Stomach (tissue), 19 donors: ENCODE results near the gene SPATC1L. TPM values are rescaled to one million over a fixed set of nuclear protein-coding genes. Genes with fewer than 3 reads are reported as not detected.

Experiments used
- DNase-seq, 2 donors: peaks; one replicate each; pipeline versions ENCODE4 v3.0.0 to v3.0.0-alpha.2; 2013 to 2019
- H3K27ac ChIP-seq, 5 donors: fragments of 200-600 bp in 4 of 5; sonication (generic) in 4 of 5; one replicate each; pipeline ENCODE4 v1.5.1; 2013 to 2019; ENCODE audit warnings: mild to moderate bottlenecking in 1 of 5, moderate library complexity in 1 of 5
- H3K27me3 ChIP-seq, 3 donors: fragments of 200-600 bp; sonication (generic); one replicate each; pipeline ENCODE4 v1.5.1; 2017 to 2019; ENCODE audit warnings: mixed run types in 1 of 3
- H3K36me3 ChIP-seq, 4 donors: fragments of 200-600 bp; sonication (generic); 1 replicate in 3 of 4; 2 replicates in 1 of 4; pipeline ENCODE4 v1.5.1; 2016 to 2019
- H3K4me1 ChIP-seq, 4 donors: fragments of 200-600 bp; sonication (generic); one replicate each; pipeline ENCODE4 v1.5.1; 2016 to 2019
- H3K4me3 ChIP-seq, 4 donors: fragments of 200-600 bp; sonication (generic) in 3 of 4; one replicate each; pipeline ENCODE4 v1.5.1; 2016 to 2019; ENCODE audit warnings: mild to moderate bottlenecking in 1 of 4
- H3K9me3 ChIP-seq, 4 donors: fragments of 200-600 bp; sonication (generic); one replicate each; pipeline ENCODE4 v1.5.1; 2016 to 2019
- EP300 ChIP-seq: sonication (generic); formaldehyde crosslinking; IDR thresholded peaks from one replicate; pipeline ENCODE4 v1.6.1; 2017; ENCODE audit warnings: antibody characterized with exemption
- POLR2A ChIP-seq, 4 donors: fragments of 450-650 bp; IDR thresholded peaks; one replicate each; pipeline ENCODE4 v1.6.1; 2016; ENCODE audit warnings: antibody characterized with exemption in 4 of 4, control low read depth in 2 of 4, mild to moderate bottlenecking in 1 of 4, moderate library complexity in 1 of 4
- POLR2AphosphoS5 ChIP-seq, 3 donors: sonication (generic); formaldehyde crosslinking; IDR thresholded peaks; one replicate each; pipeline ENCODE4 v1.6.1; 2016; ENCODE audit warnings: antibody characterized with exemption in 3 of 3
- WGBS, 5 donors: extraction: QIAGEN DNeasy Blood & Tissue Kit in 3 of 5; methylation state at CpG; one replicate each; pipeline versions ENCODE4 v1.1.5 to v1.1.7; 2013 to 2018; 5-methylcytosine and 5-hydroxymethylcytosine counted together
- intact Hi-C: fragments of 100-400 bp; cut with DNase I; formaldehyde crosslinking; loops from one replicate; pipeline ENCODE4 v1.15.1; 2023; ENCODE audit warnings: low total_unique reads
- long read RNA-seq, 10 donors: transcript quantifications; one replicate each; lab custom pipeline, GENCODE V29; 2026
- polyA plus RNA-seq, 3 donors: library from polyadenylated mRNA; stranded (reverse); fragments of 200-250 nt; gene quantifications; one replicate each; pipeline ENCODE4 v1.2.3, GENCODE V29; 2013
- total RNA-seq, 5 donors: library from RNA; depleted of rRNA; stranded (reverse); fragments of >200 nt; gene quantifications; one replicate each; pipeline versions ENCODE4 v1.1.0 to v1.2.3, GENCODE V29; 2014 to 2016
- TF ChIP-seq, protein P1 (sequence below), 7 experiments: fragments of 450-650 bp in 4 of 7; fragments of 200-600 bp in 3 of 7; sonication (generic) in 3 of 7; IDR thresholded peaks; one replicate each; pipeline ENCODE4 v1.5.1; 2016 to 2019; ENCODE audit warnings: antibody characterized with exemption in 7 of 7, control low read depth in 2 of 7, mild to moderate bottlenecking in 1 of 7
- donor health status: healthy with polysubstance abuse.
- donor health status: Bipolar disorder and iron deficiency.
- donor health status: healthy.

The SPATC1L gene
- 10 to 100 TPM in 2 of 5 donors, 1 to 10 TPM in 1, under 1 TPM in 1, not detected in 1; 0.72 to 26.4 (median 8.0) TPM for total RNA-seq
- polyA plus RNA-seq, result 10 to 100 TPM in 2 of 3 donors, 1 to 10 TPM in 1; 7.0 to 14.2 (median 13.7) TPM
- long read RNA-seq, donor 1, partial matches to known transcripts, result 0 of 2 reads
- long read RNA-seq, donor 1, other reads (novel, unspliced or antisense), result 0 of 2 reads
- long read RNA-seq, donor 2, partial matches to known transcripts, result 0 of 2 reads
- long read RNA-seq, donor 2, other reads (novel, unspliced or antisense), result 0 of 2 reads
- long read RNA-seq, donor 3, partial matches to known transcripts, result 0 of 2 reads
- long read RNA-seq, donor 3, other reads (novel, unspliced or antisense), result 0 of 2 reads
- long read RNA-seq, donor 4, result 0 reads
- long read RNA-seq, donor 5, transcript SPATC1L-202 (4 exons, 1,182 nt), result major isoform, 9 of 14 reads
- long read RNA-seq, donor 5, partial matches to known transcripts, result 5 of 14 reads
- long read RNA-seq, donor 5, other reads (novel, unspliced or antisense), result 0 of 14 reads
- long read RNA-seq, donor 6, transcript SPATC1L-202 (4 exons, 1,182 nt), result major isoform, 8 of 8 reads
- long read RNA-seq, donor 6, partial matches to known transcripts, result 0 of 8 reads
- long read RNA-seq, donor 6, other reads (novel, unspliced or antisense), result 0 of 8 reads
- long read RNA-seq, donor 7, transcript SPATC1L-202 (4 exons, 1,182 nt), result major isoform, 8 of 8 reads
- long read RNA-seq, donor 7, partial matches to known transcripts, result 0 of 8 reads
- long read RNA-seq, donor 7, other reads (novel, unspliced or antisense), result 0 of 8 reads
- long read RNA-seq, donor 8, partial matches to known transcripts, result 0 of 1 reads
- long read RNA-seq, donor 8, other reads (novel, unspliced or antisense), result 0 of 1 reads
- long read RNA-seq, donor 9, partial matches to known transcripts, result 0 of 3 reads
- long read RNA-seq, donor 9, other reads (novel, unspliced or antisense), result 0 of 3 reads
- long read RNA-seq, donor 10, partial matches to known transcripts, result 0 of 1 reads
- long read RNA-seq, donor 10, other reads (novel, unspliced or antisense), result 0 of 1 reads

DNA sequence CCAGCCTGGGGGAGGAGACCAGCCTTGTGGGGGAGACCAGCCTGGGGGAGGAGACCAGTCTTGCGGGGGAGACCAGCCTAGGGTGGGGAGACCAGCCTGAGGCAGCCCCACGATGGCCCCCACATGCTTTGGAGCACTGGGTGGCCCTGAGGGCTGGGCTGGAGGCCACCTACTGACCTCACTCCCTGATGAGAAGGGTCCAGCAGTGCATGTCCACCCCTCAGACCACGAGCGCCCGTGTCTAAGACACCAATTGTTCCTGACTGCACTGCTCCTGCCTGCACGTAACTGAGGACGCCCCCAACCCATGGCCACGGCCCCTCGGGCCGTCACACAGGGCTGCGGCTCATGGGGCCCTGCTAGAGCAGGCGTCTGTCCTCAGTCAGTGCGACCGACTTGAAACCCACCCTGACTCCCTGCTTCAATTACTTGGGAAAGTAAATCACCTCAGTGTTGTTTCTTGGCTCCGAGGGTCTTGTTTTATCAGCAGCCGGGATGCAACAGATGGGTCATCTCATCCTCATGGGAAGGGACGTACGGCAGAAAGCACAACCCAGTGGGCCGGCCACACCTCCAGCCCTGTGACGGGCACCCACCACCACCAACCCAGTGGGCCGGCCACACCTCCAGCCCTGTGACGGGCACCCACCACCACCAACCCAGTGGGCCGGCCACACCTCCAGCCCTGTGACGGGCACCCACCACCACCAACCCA, at the start of gene SPATC1L:
SPATC1L (minus strand) TSS at position 550 of the 715 bp plus-strand sequence. CDS start 1,643 bp downstream, outside the sequence.
- intact Hi-C loops, result no loop called here
- WGBS, 5 donors, result 0 to 21% (median 3%) methylated on average over 17 to 21 of the region's 24 CpGs
- Histone ChIP-seq H3K4me1 (peaks cover 6 to 34% (median 16%) of the 10 kb centered on the region in 4 donors), H3K36me3 (peaks cover 0 to 18% (median 0%) of the 10 kb centered on the region in 4 donors), H3K27ac (peak within 1 kb of the TSS; percentile 79 to 95 (median 81)), H3K4me3 (peak within 1 kb of the TSS; percentile 46 to 61 (median 56)), H3K9me3 (no peaks in the 10 kb centered on the region), H3K27me3 (peaks cover 0 to 14% (median 0%) of the 10 kb centered on the region in 3 donors)
- TF ChIP-seq, protein P1, sequence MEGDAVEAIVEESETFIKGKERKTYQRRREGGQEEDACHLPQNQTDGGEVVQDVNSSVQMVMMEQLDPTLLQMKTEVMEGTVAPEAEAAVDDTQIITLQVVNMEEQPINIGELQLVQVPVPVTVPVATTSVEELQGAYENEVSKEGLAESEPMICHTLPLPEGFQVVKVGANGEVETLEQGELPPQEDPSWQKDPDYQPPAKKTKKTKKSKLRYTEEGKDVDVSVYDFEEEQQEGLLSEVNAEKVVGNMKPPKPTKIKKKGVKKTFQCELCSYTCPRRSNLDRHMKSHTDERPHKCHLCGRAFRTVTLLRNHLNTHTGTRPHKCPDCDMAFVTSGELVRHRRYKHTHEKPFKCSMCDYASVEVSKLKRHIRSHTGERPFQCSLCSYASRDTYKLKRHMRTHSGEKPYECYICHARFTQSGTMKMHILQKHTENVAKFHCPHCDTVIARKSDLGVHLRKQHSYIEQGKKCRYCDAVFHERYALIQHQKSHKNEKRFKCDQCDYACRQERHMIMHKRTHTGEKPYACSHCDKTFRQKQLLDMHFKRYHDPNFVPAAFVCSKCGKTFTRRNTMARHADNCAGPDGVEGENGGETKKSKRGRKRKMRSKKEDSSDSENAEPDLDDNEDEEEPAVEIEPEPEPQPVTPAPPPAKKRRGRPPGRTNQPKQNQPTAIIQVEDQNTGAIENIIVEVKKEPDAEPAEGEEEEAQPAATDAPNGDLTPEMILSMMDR (IDR thresholded peaks at IDR 0.05), result no peak
- no peak for TF ChIP-seq POLR2A (IDR thresholded peaks at IDR 0.05)
- peak; percentile 39 to 94 for DNase-seq

DNA sequence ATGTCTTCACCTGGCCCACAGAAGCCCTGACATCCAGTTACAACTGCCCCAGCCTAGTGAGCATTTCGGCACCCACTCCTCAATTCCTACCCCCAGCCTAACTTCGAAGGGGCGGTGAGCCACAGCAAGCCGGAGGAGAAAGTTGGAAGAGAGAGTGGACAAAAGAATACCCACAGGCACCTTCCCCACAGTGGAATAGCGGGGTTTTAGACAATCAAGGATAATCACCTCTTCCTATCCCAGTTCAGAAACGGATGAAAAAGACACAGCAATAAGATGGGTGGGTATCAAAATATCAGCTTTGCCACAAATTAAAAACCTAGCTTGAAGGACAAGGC, 45.6 kb upstream of the SPATC1L start:
- Histone ChIP-seq H3K4me1 (peaks cover 32 to 46% (median 43%) of the 10 kb centered on the region in 4 donors), H3K4me3 (peak overlapping the region; percentile 65 to 97 (median 90)), H3K36me3 (peaks cover 6 to 34% (median 22%) of the 10 kb centered on the region in 4 donors), H3K27ac (peak overlapping the region in 4 of 5 donors; percentile 74 to 94 (median 88)), H3K9me3 (no peaks in the 10 kb centered on the region), H3K27me3 (no peaks in the 10 kb centered on the region)
- DNase-seq, result no peak
- no peak for TF ChIP-seq POLR2AphosphoS5 (IDR thresholded peaks at IDR 0.05)
- intact Hi-C loops, result loop anchor here (10.0 kb wide), 1 partner anchor 85 kb away; no protein-coding TSS in a partner anchor
- 78 to 91% (median 87%) methylated on average over 6 of the region's 6 CpGs for whole genome bisulfite sequencing, 5 donors

DNA sequence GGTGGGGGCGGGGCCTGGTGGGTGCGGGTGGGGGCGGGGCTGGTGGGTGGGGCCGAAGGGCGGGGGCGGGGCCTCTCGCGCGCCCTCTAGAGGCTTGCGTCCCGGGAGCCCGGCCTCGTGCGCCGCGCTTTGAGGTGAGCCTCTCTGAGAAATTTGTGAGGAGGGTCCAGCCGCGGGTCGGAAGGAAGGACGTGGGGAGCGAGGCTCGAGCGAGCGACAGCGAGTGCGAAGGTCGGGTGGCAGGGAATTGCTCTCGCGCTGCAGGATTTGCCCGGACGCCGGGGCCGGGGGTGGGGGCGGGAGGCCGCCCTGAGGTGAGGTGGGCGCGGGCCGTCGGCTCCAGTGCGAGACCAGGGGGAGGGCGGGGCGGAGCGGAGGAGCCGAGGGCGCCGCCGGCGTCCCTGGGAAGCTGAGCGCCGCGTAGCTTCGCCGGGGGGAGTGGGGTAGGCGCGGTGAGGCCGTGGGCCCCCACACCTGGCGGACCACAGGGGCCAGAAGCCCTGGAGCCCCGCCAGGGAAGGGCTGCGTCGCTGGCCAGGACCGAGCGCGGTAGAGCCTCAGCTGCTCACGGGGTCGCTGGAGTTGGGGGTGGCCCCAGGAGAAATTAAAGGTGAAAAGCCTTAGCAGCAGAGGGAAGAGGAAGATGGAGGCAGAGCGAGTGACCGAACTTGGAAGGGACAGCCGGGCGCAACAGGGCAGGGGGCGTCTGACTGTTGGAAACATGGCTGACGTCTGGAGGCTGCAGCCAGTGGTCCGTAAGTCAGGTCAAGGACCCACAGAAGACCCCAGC, 45.1 kb upstream of the SPATC1L start:
- no peak for DNase-seq
- Histone ChIP-seq H3K4me3 (peak overlapping the region; percentile 65 to 97 (median 90)), H3K27ac (peak overlapping the region; percentile 48 to 94 (median 85)), H3K4me1 (peaks cover 32 to 52% (median 46%) of the 10 kb centered on the region in 4 donors), H3K27me3 (no peaks in the 10 kb centered on the region), H3K9me3 (no peaks in the 10 kb centered on the region), H3K36me3 (peaks cover under 1 to 29% (median 16%) of the 10 kb centered on the region in 4 donors)
- TF ChIP-seq POLR2AphosphoS5 (IDR thresholded peaks at IDR 0.05) (no peak), EP300 (no peak)
- TF ChIP-seq, protein P1 (IDR thresholded peaks at IDR 0.05), result peak in 5 of 7 experiments; percentile 27 to 76 (median 64)
- intact Hi-C loops, result loop anchor here (10.0 kb wide), 1 partner anchor 85 kb away; no protein-coding TSS in a partner anchor
- WGBS, 5 donors, result 2 to 7% (median 3%) methylated on average over 29 to 71 of the region's 72 CpGs
